ENCODE measurements around the gene SOCS6.
"Not testable (repeated sequence)": the region's sequence is repeated elsewhere in the genome, so short reads cannot be mapped to it uniquely, and the experiment has no call there.

Gene SOCS6

GRCh38 chr18:70337139-70337972, 48.5 kb downstream of the SOCS6 start:
- no peak for TF ChIP-seq CTCF (conservative IDR thresholded peaks at IDR 0.05; ENCODE audit: low read depth, low read length)
- no peak overlapping the region for H3K4me3 ChIP-seq (ENCODE audit: low read length)
- peak; percentile 74 for DNase-seq (ENCODE audit: low read depth)

GRCh38 chr18:70338890-70339289, 50.0 kb downstream of the SOCS6 start:
- no peak for DNase-seq (ENCODE audit: low read depth)
- TF ChIP-seq CTCF (conservative IDR thresholded peaks at IDR 0.05; ENCODE audit: low read depth, low read length) = no peak
- no peak overlapping the region for H3K4me3 ChIP-seq (ENCODE audit: low read length)

GRCh38 chr18:70339915-70340314, 51.1 kb downstream of the SOCS6 start:
- H3K4me3 ChIP-seq (ENCODE audit: low read length) = no peak overlapping the region
- no peak for TF ChIP-seq CTCF (conservative IDR thresholded peaks at IDR 0.05; ENCODE audit: low read depth, low read length)

GRCh38 chr18:70348481-70348880, 59.6 kb downstream of the SOCS6 start:
- not testable (repeated sequence) for DNase-seq (ENCODE audit: low read depth); H3K4me3 ChIP-seq (ENCODE audit: low read length)

More at GRCh38 chr18:70339915-70340314, 51.1 kb downstream of the SOCS6 start:
- no peak for DNase-seq (ENCODE audit: low read depth)

- no peak for DNase-seq (ENCODE audit: low read depth)
- TF ChIP-seq CTCF (conservative IDR thresholded peaks at IDR 0.05; ENCODE audit: low read depth, low read length) = no peak
- no peak overlapping the region for H3K4me3 ChIP-seq (ENCODE audit: low read length)
These were observed 60.5 kb downstream of the SOCS6 start for GRCh38 chr18:70349316-70349715.

- no peak for DNase-seq (ENCODE audit: low read depth)
- no peak overlapping the region for H3K4me3 ChIP-seq (ENCODE audit: low read length)
- no peak for TF ChIP-seq CTCF (conservative IDR thresholded peaks at IDR 0.05; ENCODE audit: low read depth, low read length)
These were observed 65.2 kb downstream of the SOCS6 start for GRCh38 chr18:70354080-70354479.

- no peak for DNase-seq (ENCODE audit: low read depth)
- no peak for TF ChIP-seq CTCF (conservative IDR thresholded peaks at IDR 0.05; ENCODE audit: low read depth, low read length)
- H3K4me3 ChIP-seq (ENCODE audit: low read length) = no peak overlapping the region
These were observed 65.9 kb downstream of the SOCS6 start for GRCh38 chr18:70354771-70355170.
